Measurements from ENCODE around the gene DNM1L. TPM values are rescaled to one million over a fixed set of nuclear protein-coding genes. Genes with fewer than 3 reads are reported as not detected.
A peak's percentile ranks its signal among the peaks of the same experiment; 100 is the strongest.

DNM1L gene
- polyA plus RNA-seq, 3 donors, result 23.6 to 45.6 (median 31.5) TPM

GRCh38 chr12:32734952-32735351 is 55.9 kb downstream of the DNM1L start:
- Histone ChIP-seq H3K27ac (ENCODE audit: low read depth in 1 of 2, low read length in 2 of 2) (no peak overlapping the region), H4K20me1 (ENCODE audit: insufficient read depth, low read length) (no peaks in the 10 kb centered on the region), H2AFZ (ENCODE audit: insufficient read depth, low read depth, low read length, poor library complexity, severe bottlenecking) (no peak overlapping the region), H3K4me1 (ENCODE audit: control insufficient read depth in 1 of 2, insufficient read depth in 2 of 2, low read length in 2 of 2) (no peaks in the 10 kb centered on the region), H3K9ac (ENCODE audit: insufficient read depth, low read length, poor library complexity, severe bottlenecking) (no peak overlapping the region), H3K27me3 (ENCODE audit: control insufficient read depth in 2 of 2, insufficient read depth in 2 of 2, low read length in 2 of 2) (no peaks in the 10 kb centered on the region), H3K4me2 (replicated peaks; ENCODE audit: extremely low read depth, low read length, poor library complexity, severe bottlenecking) (no peak overlapping the region), H3K9me3 (replicated peaks in 1 of 2; ENCODE audit: control insufficient read depth in 1 of 2, insufficient read depth in 1 of 2, low read length in 2 of 2) (no peaks in the 10 kb centered on the region), H3K36me3 (replicated peaks in 1 of 2; ENCODE audit: control insufficient read depth in 1 of 2, insufficient read depth in 2 of 2, low read length in 2 of 2) (peaks cover 89 to 99% of the 10 kb centered on the region in 2 donors), H3K79me2 (ENCODE audit: insufficient read depth, low read length) (peaks cover 7% of the 10 kb centered on the region), H3K4me3 (replicated peaks in 1 of 3; ENCODE audit: low read depth in 2 of 3, low read length in 3 of 3) (no peak overlapping the region)
- H3K4me1 Mint-ChIP-seq, result no peaks in the 10 kb centered on the region
- H3K27ac Mint-ChIP-seq, result no peak overlapping the region
- no peak for TF ChIP-seq CTCF (IDR thresholded peaks at IDR 0.05)
- no peak overlapping the region for H3K4me3 Mint-ChIP-seq
- intact Hi-C loops (cut with micrococcal nuclease), result no loop called here
- no peaks in the 10 kb centered on the region for H3K9me3 Mint-ChIP-seq
- H3K27me3 Mint-ChIP-seq (ENCODE audit: low read depth in 3 of 3), result no peaks in the 10 kb centered on the region
- DNase-seq, result no peak
- peaks cover 75 to 87% of the 10 kb centered on the region in 2 donors for H3K36me3 Mint-ChIP-seq
- no CpG with 5 or more reads among the region's 1 CpG for WGBS (ENCODE audit: insufficient coverage)

- Histone ChIP-seq H3K4me2 (replicated peaks; ENCODE audit: extremely low read depth, low read length, poor library complexity, severe bottlenecking) (no peak overlapping the region), H3K4me3 (replicated peaks in 1 of 3; ENCODE audit: low read depth in 2 of 3, low read length in 3 of 3) (no peak overlapping the region), H3K9me3 (replicated peaks in 1 of 2; ENCODE audit: control insufficient read depth in 1 of 2, insufficient read depth in 1 of 2, low read length in 2 of 2) (no peaks in the 10 kb centered on the region), H3K4me1 (ENCODE audit: control insufficient read depth in 1 of 2, insufficient read depth in 2 of 2, low read length in 2 of 2) (no peaks in the 10 kb centered on the region), H3K27ac (ENCODE audit: low read depth in 1 of 2, low read length in 2 of 2) (no peak overlapping the region), H3K79me2 (ENCODE audit: insufficient read depth, low read length) (peaks cover 16% of the 10 kb centered on the region), H3K36me3 (replicated peaks in 1 of 2; ENCODE audit: control insufficient read depth in 1 of 2, insufficient read depth in 2 of 2, low read length in 2 of 2) (peaks cover 92 to 100% of the 10 kb centered on the region in 2 donors), H3K27me3 (ENCODE audit: control insufficient read depth in 2 of 2, insufficient read depth in 2 of 2, low read length in 2 of 2) (no peaks in the 10 kb centered on the region), H4K20me1 (ENCODE audit: insufficient read depth, low read length) (no peaks in the 10 kb centered on the region), H2AFZ (ENCODE audit: insufficient read depth, low read depth, low read length, poor library complexity, severe bottlenecking) (no peak overlapping the region), H3K9ac (ENCODE audit: insufficient read depth, low read length, poor library complexity, severe bottlenecking) (no peak overlapping the region)
- no peak for DNase-seq
- no peaks in the 10 kb centered on the region for H3K9me3 Mint-ChIP-seq
- 100% methylated on average over 2 of the region's 3 CpGs for WGBS (ENCODE audit: insufficient coverage)
- intact Hi-C loops (cut with micrococcal nuclease), result no loop called here
- no peaks in the 10 kb centered on the region for H3K27me3 Mint-ChIP-seq (ENCODE audit: low read depth in 3 of 3)
- H3K27ac Mint-ChIP-seq, result peak overlapping the region in 2 of 7 donors; percentile 21 to 40
- H3K36me3 Mint-ChIP-seq, result peaks cover 73 to 90% of the 10 kb centered on the region in 2 donors
- H3K4me1 Mint-ChIP-seq, result no peaks in the 10 kb centered on the region
- no peak for TF ChIP-seq CTCF (IDR thresholded peaks at IDR 0.05)
- no peak overlapping the region for H3K4me3 Mint-ChIP-seq
Measured at GRCh38 chr12:32736445-32736844, 57.3 kb downstream of the DNM1L start.

Measured in CD14-positive monocyte (primary cell).